Naive thymus-derived CD8-positive, alpha-beta T cell (primary cell): ENCODE measurements around the gene DDX51. TPM values are rescaled to one million over a fixed set of nuclear protein-coding genes. Genes with fewer than 3 reads are reported as not detected.

ENCODE experiments used
- ATAC-seq, 2 donors: fragments of 150-1000 bp; cut with Tn5 transposase in 1 of 2; sonication (Bioruptor Pico), chemical (Tn5 transposase) in 1 of 2; 1 replicate in 1 of 2; 2 replicates in 1 of 2; pipeline ENCODE4 v1.10.0; 2021; ENCODE audit warnings: mild to moderate bottlenecking in 2 of 2, moderate library complexity in 2 of 2
- POLR2A ChIA-PET: fragments of 350-600 bp; sonication (Branson Sonifier 250); formaldehyde crosslinking; loops from one replicate; lab custom pipeline; 2021; ENCODE audit warnings: antibody characterized with exemption; lab: Charles Lee
- DNase-seq, 10 donors: peaks; one replicate each; pipeline versions ENCODE4 v3.0.0 to v3.0.0-alpha.2; 2020 to 2022
- H3K27ac Mint-ChIP-seq, 10 donors: one replicate each; pipeline ENCODE4 v1.8.0; 2020 to 2022; ENCODE audit warnings: mild to moderate bottlenecking in 10 of 10, mixed read lengths in 10 of 10, moderate library complexity in 4 of 10, inconsistent platforms in 1 of 10
- H3K27me3 Mint-ChIP-seq, 5 donors: one replicate each; pipeline ENCODE4 v1.8.0; 2021 to 2022; ENCODE audit warnings: mixed read lengths in 5 of 5
- H3K36me3 Mint-ChIP-seq, 3 donors: one replicate each; pipeline ENCODE4 v1.8.0; 2020 to 2022; ENCODE audit warnings: mixed read lengths in 3 of 3, mild to moderate bottlenecking in 2 of 3, inconsistent platforms in 1 of 3
- H3K4me1 Mint-ChIP-seq, 4 donors: one replicate each; pipeline ENCODE4 v1.8.0; 2021 to 2022; ENCODE audit warnings: mixed read lengths in 4 of 4
- H3K4me3 Mint-ChIP-seq, 10 donors: one replicate each; pipeline ENCODE4 v1.8.0; 2020 to 2022; ENCODE audit warnings: mild to moderate bottlenecking in 10 of 10, mixed read lengths in 10 of 10, moderate library complexity in 6 of 10, inconsistent platforms in 1 of 10
- H3K9me3 Mint-ChIP-seq, 9 donors: one replicate each; pipeline ENCODE4 v1.8.0; 2020 to 2022; ENCODE audit warnings: mixed read lengths in 9 of 9, mild to moderate bottlenecking in 3 of 9, inconsistent platforms in 1 of 9, moderate library complexity in 1 of 9
- polyA plus RNA-seq, 3 donors: library from polyadenylated mRNA; unstranded; fragments of 300-500 nt; fragmentation: Illumina TruSeq; gene quantifications; one replicate each; pipeline ENCODE4 v1.2.3, GENCODE V29; 2021
- total RNA-seq, 8 experiments: library from RNA in 2 of 8; stranded (reverse) in 2 of 8; gene quantifications; one replicate each; pipeline ENCODE4 v1.2.3 and lab custom pipeline; 2021 to 2026

The DDX51 gene
- 10 to 100 TPM; 55.7 to 57.9 TPM for total RNA-seq
- 10 to 100 TPM in 1 of 3 donors, 1 to 10 TPM in 2; 7.4 to 20.9 (median 7.8) TPM for polyA plus RNA-seq
- total RNA-seq (lab: John Stamatoyannopoulos, UW), result 70.3 to 146 (median 98.7) reads per million in 6 experiments

- H3K4me3 Mint-ChIP-seq, result peak within 1 kb of the TSS; percentile 85 to 98 (median 92)
- peaks cover 0 to 2% (median 0%) of the 10 kb centered on the region in 5 donors for H3K27me3 Mint-ChIP-seq
- peak; percentile 93 to 98 (median 96) for DNase-seq
- POLR2A ChIA-PET, result interaction anchor here (0.6 to 1.7 kb wide), 3 partner anchors 15 to 162 kb away, joined by 3 to 6 read pairs (median 4); no protein-coding TSS in a partner anchor
- peak within 1 kb of the TSS; percentile 91 to 99 (median 96) for H3K27ac Mint-ChIP-seq
- ATAC-seq, result peak; percentile 91 to 92
- H3K9me3 Mint-ChIP-seq, result peaks cover 0 to 2% (median 0%) of the 10 kb centered on the region in 9 donors
- H3K4me1 Mint-ChIP-seq, result peaks cover 14 to 39% (median 30%) of the 10 kb centered on the region in 4 donors
- H3K36me3 Mint-ChIP-seq, result peaks cover 0 to 22% (median 5%) of the 10 kb centered on the region in 3 donors
Observed at GRCh38 chr12:132144115-132144809, at the start of gene DDX51, which contains the start of gene NOC4L. Gene DDX51, minus strand, starts transcription at chr12:132144319. Its CDS starts 23 bp downstream, at chr12:132144296. Gene NOC4L, plus strand, starts transcription at chr12:132144457. Its CDS starts 32 bp downstream, at chr12:132144489.

- Mint-ChIP-seq H3K27ac (peak overlapping the region in 1 of 10 donors; percentile 29), H3K27me3 (no peaks in the 10 kb centered on the region), H3K4me3 (peak overlapping the region in 1 of 10 donors; percentile 15), H3K9me3 (peaks cover 0 to 24% (median 12%) of the 10 kb centered on the region in 9 donors), H3K4me1 (peaks cover 10 to 36% (median 31%) of the 10 kb centered on the region in 4 donors), H3K36me3 (peaks cover 0 to 6% (median 2%) of the 10 kb centered on the region in 3 donors)
- DNase-seq (no peak), ATAC-seq (no peak)
- POLR2A ChIA-PET, result interaction anchor here (3.4 kb wide), 1 partner anchor 30 kb away, joined by 26 read pairs; no protein-coding TSS in a partner anchor
Observed at GRCh38 chr12:132191715-132192553, 47.8 kb upstream of the DDX51 start.

GRCh38 chr12:132190834-132191500 lies 46.8 kb upstream of the DDX51 start:
- DNase-seq (no peak), ATAC-seq (no peak)
- Mint-ChIP-seq H3K27me3 (no peaks in the 10 kb centered on the region), H3K9me3 (peaks cover 0 to 22% (median 12%) of the 10 kb centered on the region in 9 donors), H3K4me1 (peaks cover 11 to 46% (median 41%) of the 10 kb centered on the region in 4 donors), H3K4me3 (peak overlapping the region; percentile 36 to 93 (median 56)), H3K27ac (peak overlapping the region in 6 of 10 donors; percentile 15 to 86 (median 60)), H3K36me3 (peaks cover 0 to 6% (median 2%) of the 10 kb centered on the region in 3 donors)
- POLR2A ChIA-PET, result interaction anchor here (1.3 to 3.4 kb wide), 2 partner anchors 14 to 29 kb away, joined by 4 to 26 read pairs; no protein-coding TSS in a partner anchor

GRCh38 chr12:132190012-132190755 lies 46.1 kb upstream of the DDX51 start:
- Mint-ChIP-seq H3K9me3 (peaks cover 0 to 24% (median 12%) of the 10 kb centered on the region in 9 donors), H3K27me3 (no peaks in the 10 kb centered on the region), H3K36me3 (peaks cover 0 to 6% (median 2%) of the 10 kb centered on the region in 3 donors), H3K27ac (peak overlapping the region; percentile 76 to 97 (median 92)), H3K4me3 (peak overlapping the region; percentile 89 to 98 (median 95)), H3K4me1 (peaks cover 11 to 54% (median 48%) of the 10 kb centered on the region in 4 donors)
- POLR2A ChIA-PET, result interaction anchor here (0.6 to 3.4 kb wide), 7 partner anchors 11 to 299 kb away, joined by 4 to 26 read pairs (median 12); no protein-coding TSS in a partner anchor
- DNase-seq, result no peak
- peak in 1 of 2 donors; percentile 11 for ATAC-seq

GRCh38 chr12:132189378-132190011 lies 45.4 kb upstream of the DDX51 start:
- H3K36me3 Mint-ChIP-seq, result peaks cover under 1 to 6% (median 2%) of the 10 kb centered on the region in 3 donors
- DNase-seq, result peak; percentile 87 to 96 (median 94)

GRCh38 chr12:132188916-132189325 lies 44.8 kb upstream of the DDX51 start:
- H3K36me3 Mint-ChIP-seq, result peaks cover 2 to 5% (median 2%) of the 10 kb centered on the region in 3 donors
- peaks cover 14 to 63% (median 57%) of the 10 kb centered on the region in 4 donors for H3K4me1 Mint-ChIP-seq
- ATAC-seq, result peak in 1 of 2 donors; percentile 0

More at GRCh38 chr12:132189378-132190011, 45.4 kb upstream of the DDX51 start:
- H3K27me3 Mint-ChIP-seq, result no peaks in the 10 kb centered on the region
- peaks cover 11 to 58% (median 52%) of the 10 kb centered on the region in 4 donors for H3K4me1 Mint-ChIP-seq
- H3K27ac Mint-ChIP-seq, result peak overlapping the region; percentile 76 to 98 (median 96)
- H3K4me3 Mint-ChIP-seq, result peak overlapping the region; percentile 89 to 98 (median 95)
- H3K9me3 Mint-ChIP-seq, result peaks cover 0 to 23% (median 12%) of the 10 kb centered on the region in 9 donors
- POLR2A ChIA-PET, result interaction anchor here (0.6 to 3.4 kb wide), 8 partner anchors 11 to 299 kb away, joined by 4 to 26 read pairs (median 8); no protein-coding TSS in a partner anchor
- ATAC-seq, result peak; percentile 80 to 84

GRCh38 chr12:132188451-132188901 lies 44.4 kb upstream of the DDX51 start:
- H3K36me3 Mint-ChIP-seq, result peaks cover 1 to 5% (median 2%) of the 10 kb centered on the region in 3 donors

More at GRCh38 chr12:132188916-132189325, 44.8 kb upstream of the DDX51 start:
- H3K4me3 Mint-ChIP-seq, result peak overlapping the region; percentile 89 to 98 (median 95)
- POLR2A ChIA-PET, result interaction anchor here (1.0 to 3.4 kb wide), 6 partner anchors 10 to 300 kb away, joined by 5 to 26 read pairs (median 16); no protein-coding TSS in a partner anchor
- DNase-seq, result peak in 3 of 10 donors; percentile 21 to 30 (median 24)
- peak overlapping the region; percentile 76 to 98 (median 96) for H3K27ac Mint-ChIP-seq
- H3K27me3 Mint-ChIP-seq, result no peaks in the 10 kb centered on the region
- H3K9me3 Mint-ChIP-seq, result peaks cover 0 to 23% (median 9%) of the 10 kb centered on the region in 9 donors

GRCh38 chr12:132187646-132188450 lies 43.7 kb upstream of the DDX51 start:
- Mint-ChIP-seq H3K27me3 (no peaks in the 10 kb centered on the region), H3K9me3 (peaks cover 0 to 24% (median 0%) of the 10 kb centered on the region in 9 donors), H3K4me3 (peak overlapping the region; percentile 38 to 98 (median 73)), H3K27ac (peak overlapping the region in 9 of 10 donors; percentile 36 to 94 (median 75)), H3K4me1 (peaks cover 14 to 63% (median 57%) of the 10 kb centered on the region in 4 donors), H3K36me3 (peaks cover 2 to 5% (median 5%) of the 10 kb centered on the region in 3 donors)
- no peak for DNase-seq
- POLR2A ChIA-PET, result interaction anchor here (1.3 to 3.4 kb wide), 4 partner anchors 9 to 26 kb away, joined by 6 to 26 read pairs (median 22); no protein-coding TSS in a partner anchor
- ATAC-seq, result no peak

More at GRCh38 chr12:132188451-132188901, 44.4 kb upstream of the DDX51 start:
- H3K4me1 Mint-ChIP-seq, result peaks cover 14 to 63% (median 57%) of the 10 kb centered on the region in 4 donors
- peak in 1 of 10 donors; percentile 15 for DNase-seq
- POLR2A ChIA-PET, result interaction anchor here (1.0 to 3.4 kb wide), 5 partner anchors 10 to 300 kb away, joined by 5 to 26 read pairs (median 19); no protein-coding TSS in a partner anchor
- peak overlapping the region in 9 of 10 donors; percentile 41 to 92 (median 82) for H3K27ac Mint-ChIP-seq
- peak overlapping the region; percentile 66 to 98 (median 94) for H3K4me3 Mint-ChIP-seq
- no peak for ATAC-seq
- H3K27me3 Mint-ChIP-seq, result no peaks in the 10 kb centered on the region
- peaks cover 0 to 21% (median 4%) of the 10 kb centered on the region in 9 donors for H3K9me3 Mint-ChIP-seq
